Heart left ventricle (tissue), 13 donors: ENCODE measurements around the gene FCGR1A.
"Not testable (repeated sequence)": the region's sequence is repeated elsewhere in the genome, so short reads cannot be mapped to it uniquely, and the experiment has no call there.

Experiments used
- POLR2A ChIP-seq, 2 donors: fragments of 450-650 bp; IDR thresholded peaks; one replicate each; pipeline ENCODE4 v1.6.1; 2017; ENCODE audit warnings: antibody characterized with exemption in 2 of 2, mild to moderate bottlenecking in 2 of 2, moderate library complexity in 2 of 2
- TF ChIP-seq, protein P1 (sequence below), 12 donors: fragments of 200-600 bp; sonication (generic) in 4 of 12; IDR thresholded peaks; one replicate each; pipeline versions ENCODE4 v1.5.0 to v1.8.0; 2018 to 2022; ENCODE audit warnings: antibody characterized with exemption in 12 of 12, mild to moderate bottlenecking in 5 of 12
- donor health status: ischemic (EF 13 %, LVEDD 7.1; RV severe dilation, severe dysfunction).
- donor health status: DM: no; HTN: yes; CAD: no.
- donor health status: DM: no; HTN: no; CAD: no.
- donor health status: ischemic (EF 25% LVEDD 6.9; RV normal size, moderate dysfunction).
- donor health status: ischemic (EF 25% LVEDD 5.7; RV mildly dilated, moderate dysfunction).
- donor health status: ischemic (EF 35%, LVEDD 5.7; RV mildly dilated, moderate dysfunction).
- donor health status: nonischemic (EF 11% LVEDD 7.7; RV severe dilation, severe dysfunction).
- donor health status: DM: yes; HTN: yes; CAD: no.
- donor health status: PGD.
- donor health status: ischemic (EF 29% LVEDD 5.4; RV normal size, mild dysfunction).
- donor health status: nonischemic (EF 23%, LVEDD 6.1; RV moderate dilation, normal function).

DNA sequence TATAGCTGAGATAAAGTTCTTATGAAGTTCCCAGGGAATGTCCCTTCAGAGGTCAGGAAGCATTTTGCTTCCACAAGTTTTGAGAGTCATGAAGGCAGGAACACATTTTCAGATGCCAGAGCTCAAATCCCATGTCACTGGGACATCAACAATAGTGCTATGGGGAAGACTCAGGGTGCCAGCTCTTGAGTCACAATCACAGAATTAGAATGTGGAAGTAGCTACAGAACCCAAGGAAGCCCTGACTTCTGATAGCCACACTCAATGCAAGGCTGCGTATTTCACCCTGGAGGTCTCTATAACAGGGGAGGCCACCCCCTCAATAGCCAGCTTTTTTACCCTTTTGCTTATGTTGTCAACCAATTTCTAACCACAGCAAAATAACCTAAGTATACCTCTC is 47.8 kb upstream of the FCGR1A start:
- TF ChIP-seq, protein P1, sequence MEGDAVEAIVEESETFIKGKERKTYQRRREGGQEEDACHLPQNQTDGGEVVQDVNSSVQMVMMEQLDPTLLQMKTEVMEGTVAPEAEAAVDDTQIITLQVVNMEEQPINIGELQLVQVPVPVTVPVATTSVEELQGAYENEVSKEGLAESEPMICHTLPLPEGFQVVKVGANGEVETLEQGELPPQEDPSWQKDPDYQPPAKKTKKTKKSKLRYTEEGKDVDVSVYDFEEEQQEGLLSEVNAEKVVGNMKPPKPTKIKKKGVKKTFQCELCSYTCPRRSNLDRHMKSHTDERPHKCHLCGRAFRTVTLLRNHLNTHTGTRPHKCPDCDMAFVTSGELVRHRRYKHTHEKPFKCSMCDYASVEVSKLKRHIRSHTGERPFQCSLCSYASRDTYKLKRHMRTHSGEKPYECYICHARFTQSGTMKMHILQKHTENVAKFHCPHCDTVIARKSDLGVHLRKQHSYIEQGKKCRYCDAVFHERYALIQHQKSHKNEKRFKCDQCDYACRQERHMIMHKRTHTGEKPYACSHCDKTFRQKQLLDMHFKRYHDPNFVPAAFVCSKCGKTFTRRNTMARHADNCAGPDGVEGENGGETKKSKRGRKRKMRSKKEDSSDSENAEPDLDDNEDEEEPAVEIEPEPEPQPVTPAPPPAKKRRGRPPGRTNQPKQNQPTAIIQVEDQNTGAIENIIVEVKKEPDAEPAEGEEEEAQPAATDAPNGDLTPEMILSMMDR (IDR thresholded peaks at IDR 0.05): not testable (repeated sequence)
- TF ChIP-seq POLR2A (IDR thresholded peaks at IDR 0.05): not testable (repeated sequence)
